ENCODE data around the gene STAB2.

STAB2 gene

DNA sequence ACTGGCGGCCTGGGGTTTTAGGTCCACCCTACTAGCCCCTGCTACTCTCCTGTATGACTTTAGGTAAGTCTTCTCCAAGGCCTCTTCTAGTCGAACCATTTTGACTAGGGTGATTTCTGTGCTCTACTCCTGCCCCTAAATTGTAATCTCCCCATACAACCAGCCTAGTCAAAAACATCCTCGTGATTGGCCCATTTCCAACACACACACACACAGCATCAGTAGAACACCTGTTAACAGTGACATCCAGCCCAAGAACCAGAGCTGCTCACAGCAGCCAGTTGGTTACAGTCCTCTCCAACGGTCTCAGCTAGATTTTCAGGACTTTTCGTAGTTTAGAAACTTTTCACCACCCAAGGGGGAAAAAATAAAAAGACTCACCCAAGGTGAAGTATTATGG lies 223.0 kb downstream of the STAB2 start:
- Mint-ChIP-seq H3K4me3 (no peak overlapping the region), H3K27me3 (no peaks in the 10 kb centered on the region), H3K4me1 (ENCODE audit: low read depth) (no peaks in the 10 kb centered on the region), H3K36me3 (ENCODE audit: low read depth) (peaks cover 45% of the 10 kb centered on the region), H3K9me3 (no peaks in the 10 kb centered on the region), H3K27ac (no peak overlapping the region)

DNA sequence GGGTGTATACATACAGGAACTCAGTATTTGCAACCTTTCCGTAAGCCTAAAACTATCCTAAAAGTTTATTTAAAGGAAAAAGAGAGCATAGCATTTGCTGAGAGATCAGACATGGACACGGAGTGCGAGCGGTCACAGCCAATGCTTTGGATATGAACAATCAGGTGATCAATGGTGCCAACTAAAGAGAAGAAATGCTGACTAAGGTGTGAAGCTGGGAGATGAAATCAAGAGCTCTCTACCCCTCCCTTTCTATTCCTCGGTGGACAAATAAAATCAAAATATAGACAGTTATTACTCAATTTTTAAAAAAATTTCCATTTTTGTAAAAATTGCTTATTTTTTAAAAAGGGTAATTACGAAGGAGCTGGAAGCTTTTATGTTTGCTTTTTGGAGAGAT lies 224.7 kb downstream of the STAB2 start:
- H3K4me3 Mint-ChIP-seq: no peak overlapping the region
- no peak overlapping the region for H3K27ac Mint-ChIP-seq
- H3K36me3 Mint-ChIP-seq (ENCODE audit: low read depth): peaks cover 38% of the 10 kb centered on the region
- H3K27me3 Mint-ChIP-seq: no peaks in the 10 kb centered on the region
- no peaks in the 10 kb centered on the region for H3K4me1 Mint-ChIP-seq (ENCODE audit: low read depth)
- H3K9me3 Mint-ChIP-seq: no peaks in the 10 kb centered on the region

DNA sequence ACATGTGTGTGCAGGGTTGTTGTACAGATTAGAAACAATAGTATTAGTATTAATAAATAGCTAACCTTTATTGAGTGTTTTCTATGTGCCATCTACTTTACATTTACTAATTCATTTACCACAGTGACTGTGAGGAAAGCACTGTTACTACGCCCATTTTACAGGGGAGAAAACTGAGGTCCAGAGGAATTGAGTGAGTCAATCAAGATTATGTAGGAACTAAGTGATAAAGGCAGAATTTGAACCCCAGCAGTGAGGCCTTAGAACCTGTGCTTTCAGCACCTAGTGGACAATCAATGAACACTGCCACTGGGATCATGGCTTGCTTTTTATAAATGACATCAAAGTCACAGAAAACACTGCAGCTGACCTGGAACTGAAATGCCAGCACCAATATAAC lies 225.7 kb downstream of the STAB2 start:
- no peak overlapping the region for H3K4me3 Mint-ChIP-seq
- no peaks in the 10 kb centered on the region for H3K27me3 Mint-ChIP-seq
- H3K9me3 Mint-ChIP-seq: no peaks in the 10 kb centered on the region
- no peaks in the 10 kb centered on the region for H3K4me1 Mint-ChIP-seq (ENCODE audit: low read depth)
- peaks cover 38% of the 10 kb centered on the region for H3K36me3 Mint-ChIP-seq (ENCODE audit: low read depth)
- H3K27ac Mint-ChIP-seq: no peak overlapping the region

DNA sequence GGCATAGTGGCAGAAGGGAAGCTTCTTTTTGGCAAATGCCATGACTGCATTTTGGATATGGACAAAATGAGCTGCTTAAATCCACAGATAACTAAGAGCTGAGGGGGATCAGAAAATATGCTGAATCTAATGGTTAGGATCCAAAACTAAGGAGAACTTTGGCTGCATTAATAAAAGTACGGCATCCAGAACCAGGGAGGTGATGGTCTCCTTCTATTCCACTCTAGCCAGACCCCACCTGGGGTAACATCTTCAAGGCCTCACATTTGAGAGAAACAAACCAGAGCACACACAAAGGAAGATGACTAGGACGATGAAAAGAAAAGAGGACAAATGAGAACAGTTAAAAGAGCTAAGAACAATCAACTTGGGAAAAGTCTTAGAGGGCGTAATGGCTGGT lies 226.4 kb downstream of the STAB2 start:
- H3K9me3 Mint-ChIP-seq: no peaks in the 10 kb centered on the region
- no peaks in the 10 kb centered on the region for H3K4me1 Mint-ChIP-seq (ENCODE audit: low read depth)
- no peak overlapping the region for H3K27ac Mint-ChIP-seq

DNA sequence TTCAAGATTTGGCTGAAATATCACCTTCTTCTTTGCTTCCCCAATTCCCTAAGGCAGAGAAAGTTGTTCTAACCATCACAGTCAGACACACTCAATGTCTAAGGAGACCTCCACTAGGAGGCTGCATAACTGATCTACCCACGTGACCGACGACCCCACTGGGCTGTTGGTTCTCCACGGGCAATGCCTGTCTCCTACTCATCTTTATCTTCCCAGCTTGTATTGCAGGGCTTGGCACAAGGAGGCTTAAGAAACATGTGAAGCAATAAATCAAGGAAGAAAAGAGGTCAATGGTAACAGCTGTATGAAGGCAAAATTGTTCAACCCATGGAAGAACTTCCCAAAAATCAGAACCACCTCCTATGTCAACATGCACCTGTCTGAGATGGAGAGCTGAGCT lies 226.9 kb downstream of the STAB2 start:
- Mint-ChIP-seq H3K27me3 (no peaks in the 10 kb centered on the region), H3K4me1 (ENCODE audit: low read depth) (no peaks in the 10 kb centered on the region), H3K9me3 (no peaks in the 10 kb centered on the region), H3K4me3 (no peak overlapping the region), H3K27ac (no peak overlapping the region), H3K36me3 (ENCODE audit: low read depth) (peaks cover 38% of the 10 kb centered on the region)

More for the DNA sequence above, 226.4 kb downstream of the STAB2 start:
- Mint-ChIP-seq H3K36me3 (ENCODE audit: low read depth) (peaks cover 38% of the 10 kb centered on the region), H3K27me3 (no peaks in the 10 kb centered on the region), H3K4me3 (no peak overlapping the region)

DNA sequence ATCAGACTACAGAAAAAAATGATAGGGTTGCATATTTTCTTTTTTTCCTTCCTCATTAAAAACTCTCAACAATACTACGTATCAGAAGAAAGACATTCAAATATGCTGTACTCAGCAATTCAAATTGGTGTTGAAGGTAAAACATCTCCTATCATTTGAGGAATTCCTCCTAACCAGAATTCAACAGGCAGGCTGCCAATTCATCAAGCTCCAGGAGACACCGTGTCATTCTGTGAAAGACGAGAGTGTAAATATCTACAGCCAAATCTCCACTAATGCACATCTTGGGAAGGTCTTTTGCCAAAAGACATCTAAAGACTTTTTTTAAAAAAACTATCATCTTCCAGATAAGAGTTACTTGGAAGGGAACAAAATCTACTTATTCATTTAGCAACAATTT lies 227.4 kb downstream of the STAB2 start:
- no peaks in the 10 kb centered on the region for H3K4me1 Mint-ChIP-seq (ENCODE audit: low read depth)
- H3K9me3 Mint-ChIP-seq: no peaks in the 10 kb centered on the region
- H3K27ac Mint-ChIP-seq: no peak overlapping the region
- peaks cover 35% of the 10 kb centered on the region for H3K36me3 Mint-ChIP-seq (ENCODE audit: low read depth)
- H3K4me3 Mint-ChIP-seq: no peak overlapping the region
- no peaks in the 10 kb centered on the region for H3K27me3 Mint-ChIP-seq

All from stimulated activated naive CD8-positive, alpha-beta T cell treated with anti-CD3 and anti-CD28 coated beads, Interleukin-15, Interleukin-2, amounts not matched to agents 100 ng/mL and 50 ng/mL, for 24 hours (primary cell).